GM18505 (cell line): ENCODE measurements around the gene NLGN1.

Experiments used
- ATAC-seq: cut with Tn5 transposase; IDR thresholded peaks from one replicate; pipeline ENCODE4 v1.9.1; 2021; ENCODE audit not compliant: unreplicated experiment
- POLR2A ChIP-seq: IDR thresholded peaks from 4 replicates; pipeline ENCODE4 v1.6.1; 2011; ENCODE audit warnings: borderline replicate concordance; ENCODE audit not compliant: insufficient read depth, insufficient read length; ENCODE audit errors: extremely low read depth

Gene NLGN1

GRCh38 chr3:173663696-173664111 lies 266.2 kb downstream of the NLGN1 start:
- no peak for ATAC-seq
- no peak for TF ChIP-seq POLR2A

- no peak for TF ChIP-seq POLR2A
- ATAC-seq, result no peak
Measured at GRCh38 chr3:173676094-173676493, 278.6 kb downstream of the NLGN1 start.

- no peak for TF ChIP-seq POLR2A
Measured at GRCh38 chr3:173681188-173681678, 283.7 kb downstream of the NLGN1 start.

GRCh38 chr3:173685456-173685855 lies 287.9 kb downstream of the NLGN1 start:
- no peak for ATAC-seq
- no peak for TF ChIP-seq POLR2A

More at GRCh38 chr3:173681188-173681678, 283.7 kb downstream of the NLGN1 start:
- ATAC-seq, result no peak

- no peak for TF ChIP-seq POLR2A
- no peak for ATAC-seq
Measured at GRCh38 chr3:173688216-173688842, 290.8 kb downstream of the NLGN1 start.

DNA sequence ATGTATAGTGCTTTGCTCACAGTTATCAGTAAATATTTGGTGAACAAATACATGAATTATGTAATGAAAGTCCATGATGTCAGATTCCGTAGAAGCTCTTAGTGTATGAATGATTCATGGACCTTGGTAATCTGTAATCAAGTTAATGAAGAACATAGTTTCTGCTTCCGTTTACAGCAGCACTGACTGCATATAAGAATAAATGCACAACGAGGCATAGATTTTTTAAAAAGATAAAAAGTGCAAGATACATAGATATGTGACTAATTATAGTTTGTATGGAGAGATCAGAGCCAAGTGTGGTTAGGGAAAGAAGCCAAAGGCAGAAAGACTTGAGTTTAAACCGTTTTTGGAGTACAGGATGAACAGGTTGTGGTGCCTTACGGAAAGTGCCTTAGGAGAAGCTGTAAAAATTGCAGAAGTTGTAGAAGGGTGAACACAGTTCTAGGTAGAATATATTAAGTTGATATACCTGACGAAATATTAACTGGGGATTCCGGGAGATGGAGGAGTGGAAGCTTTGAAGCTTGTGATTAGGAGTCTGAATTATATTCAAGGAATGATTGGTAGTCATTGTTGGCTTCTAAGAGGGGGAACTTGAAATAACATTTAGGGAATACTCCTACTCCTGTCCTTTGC lies 293.1 kb downstream of the NLGN1 start:
- TF ChIP-seq POLR2A, result no peak
- ATAC-seq, result no peak

DNA sequence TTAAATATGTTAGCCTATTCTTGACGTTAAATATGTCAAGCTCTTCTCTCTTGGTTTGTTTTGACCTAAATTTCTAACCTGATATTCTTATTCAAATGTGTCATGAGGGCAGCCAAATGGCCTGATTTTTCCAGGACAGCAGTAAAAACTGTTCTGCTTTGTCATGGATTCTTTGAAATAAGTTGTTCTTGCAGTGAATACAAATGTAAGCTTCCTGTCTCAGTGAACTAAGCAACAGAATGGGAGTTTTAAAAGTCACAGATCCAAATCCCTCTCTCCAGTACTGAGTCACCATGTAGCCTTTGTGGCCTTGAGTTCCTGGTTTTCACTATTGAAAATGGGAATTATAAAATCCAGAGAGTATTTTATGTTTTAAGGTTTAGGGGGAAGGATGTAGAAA lies 301.8 kb downstream of the NLGN1 start:
- no peak for ATAC-seq
- TF ChIP-seq POLR2A, result no peak

- TF ChIP-seq POLR2A, result no peak
- no peak for ATAC-seq
Measured at GRCh38 chr3:173700336-173700735, 302.8 kb downstream of the NLGN1 start.

- TF ChIP-seq POLR2A, result no peak
Measured at GRCh38 chr3:173702561-173702960, 305.0 kb downstream of the NLGN1 start.

GRCh38 chr3:173703771-173704170 lies 306.2 kb downstream of the NLGN1 start:
- no peak for ATAC-seq
- no peak for TF ChIP-seq POLR2A

More at GRCh38 chr3:173702561-173702960, 305.0 kb downstream of the NLGN1 start:
- no peak for ATAC-seq

DNA sequence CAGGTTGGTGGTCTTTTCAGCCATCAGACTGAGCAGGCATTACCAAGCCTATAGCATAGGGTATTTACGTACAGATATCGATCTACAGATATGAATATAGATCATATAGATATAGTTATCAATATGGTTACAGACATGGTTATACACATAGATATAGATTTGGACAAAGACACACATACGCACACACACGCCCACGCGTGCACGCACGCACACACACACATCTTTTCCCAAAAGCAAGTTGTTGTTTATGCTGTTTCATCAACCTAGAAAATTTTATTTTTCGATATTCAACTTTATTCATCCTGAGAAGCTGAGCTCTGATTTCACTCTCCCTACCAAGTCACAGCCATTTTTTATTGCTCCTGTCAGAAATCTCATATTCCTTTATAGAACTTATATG lies 309.1 kb downstream of the NLGN1 start:
- ATAC-seq, result no peak
- no peak for TF ChIP-seq POLR2A

DNA sequence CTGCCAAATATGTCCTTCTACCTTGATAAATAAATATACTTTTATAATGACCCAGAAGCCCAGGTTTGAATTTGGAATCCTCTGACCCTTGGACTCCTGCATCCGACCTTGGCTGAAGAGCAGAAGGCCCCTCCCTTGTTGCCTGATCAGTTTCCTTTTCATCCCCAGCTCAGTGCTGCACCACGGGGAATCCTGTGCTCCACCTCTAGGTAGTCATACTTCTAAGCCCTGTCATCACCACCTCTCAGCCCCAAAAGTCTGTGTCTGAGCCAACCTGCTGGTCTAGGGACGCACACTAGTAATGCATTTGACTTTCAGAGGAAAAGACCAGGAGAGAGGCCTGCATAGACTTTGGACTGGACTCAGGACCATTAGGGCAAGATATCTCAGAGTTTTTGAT lies 310.6 kb downstream of the NLGN1 start:
- no peak for TF ChIP-seq POLR2A
- ATAC-seq, result no peak

GRCh38 chr3:173709026-173709425 lies 311.5 kb downstream of the NLGN1 start:
- TF ChIP-seq POLR2A, result no peak

GRCh38 chr3:173711619-173712018 lies 314.1 kb downstream of the NLGN1 start:
- no peak for ATAC-seq
- TF ChIP-seq POLR2A, result no peak

More at GRCh38 chr3:173709026-173709425, 311.5 kb downstream of the NLGN1 start:
- no peak for ATAC-seq
